Karpas-422 (cell line): ENCODE data around the gene NAGS. TPM values are rescaled to one million over a fixed set of nuclear protein-coding genes. Genes with fewer than 3 reads are reported as not detected.

Experiments used
- DNase-seq: peaks from one replicate; pipeline ENCODE4 v3.0.0-alpha.2; 2015
- H2AFZ ChIP-seq: fragments of 200-600 bp; sonication (generic); 2 replicates; pipeline ENCODE4 v1.6.1; 2014; ENCODE audit warnings: antibody characterized with exemption, low read length, mixed read lengths
- H3K27ac ChIP-seq: fragments of 200-600 bp; sonication (generic); 2 replicates; pipeline ENCODE4 v1.5.1; 2014; ENCODE audit warnings: mild to moderate bottlenecking, low read length, moderate library complexity
- H3K27me3 ChIP-seq: fragments of 200-600 bp; sonication (generic); 2 replicates; pipeline ENCODE4 v1.6.1; 2014; ENCODE audit warnings: low read length, mixed read lengths
- H3K36me3 ChIP-seq: fragments of 200-600 bp; sonication (generic); 2 replicates; pipeline ENCODE4 v1.6.1; 2014; ENCODE audit warnings: low read length, mixed read lengths; ENCODE audit not compliant: insufficient read depth
- H3K4me1 ChIP-seq: fragments of 200-600 bp; sonication (generic); 2 replicates; pipeline ENCODE4 v1.6.1; 2014; ENCODE audit warnings: mild to moderate bottlenecking, low read length, mixed read lengths
- H3K4me2 ChIP-seq: fragments of 200-600 bp; sonication (generic); 2 replicates; pipeline ENCODE4 v1.6.1; 2014; ENCODE audit warnings: low read length, low read depth, mild to moderate bottlenecking; ENCODE audit not compliant: poor library complexity, severe bottlenecking
- H3K4me3 ChIP-seq: fragments of 200-600 bp; sonication (generic); 2 replicates; pipeline ENCODE4 v1.5.1; 2014; ENCODE audit warnings: mild to moderate bottlenecking, antibody characterized with exemption, low read length, mixed read lengths
- H3K79me2 ChIP-seq: fragments of 200-600 bp; sonication (generic); 2 replicates; pipeline ENCODE4 v1.6.1; 2014; ENCODE audit warnings: mild to moderate bottlenecking, low read length, mixed read lengths
- H3K9ac ChIP-seq: fragments of 200-600 bp; sonication (generic); 2 replicates; pipeline ENCODE4 v1.6.0; 2014; ENCODE audit warnings: low read length
- H3K9me2 ChIP-seq: fragments of 200-600 bp; sonication (generic), shearing (Covaris generic); replicated peaks from 2 replicates; pipeline ENCODE4 v1.6.0; 2014; ENCODE audit warnings: mild to moderate bottlenecking, low read length, moderate library complexity; ENCODE audit not compliant: insufficient read depth
- H3K9me3 ChIP-seq: fragments of 300-700, 200-600 bp; sonication (generic); 2 replicates; pipeline ENCODE4 v1.6.1; 2014; ENCODE audit warnings: low read length, mixed read lengths
- H4K20me1 ChIP-seq: fragments of 200-600 bp; sonication (generic); 2 replicates; pipeline ENCODE4 v1.6.1; 2014; ENCODE audit warnings: mild to moderate bottlenecking, antibody characterized with exemption, low read length, low read depth; ENCODE audit not compliant: insufficient read depth
- total RNA-seq: library from RNA; depleted of rRNA; stranded (reverse); fragments of >200 nt; shearing (Covaris generic); gene quantifications from 2 replicates; pipeline ENCODE4 v1.2.3, GENCODE V29; 2014; ENCODE audit warnings: low replicate concordance

NAGS gene
- total RNA-seq, 1 experiment from 2014 or later, result 4.3 TPM

DNA sequence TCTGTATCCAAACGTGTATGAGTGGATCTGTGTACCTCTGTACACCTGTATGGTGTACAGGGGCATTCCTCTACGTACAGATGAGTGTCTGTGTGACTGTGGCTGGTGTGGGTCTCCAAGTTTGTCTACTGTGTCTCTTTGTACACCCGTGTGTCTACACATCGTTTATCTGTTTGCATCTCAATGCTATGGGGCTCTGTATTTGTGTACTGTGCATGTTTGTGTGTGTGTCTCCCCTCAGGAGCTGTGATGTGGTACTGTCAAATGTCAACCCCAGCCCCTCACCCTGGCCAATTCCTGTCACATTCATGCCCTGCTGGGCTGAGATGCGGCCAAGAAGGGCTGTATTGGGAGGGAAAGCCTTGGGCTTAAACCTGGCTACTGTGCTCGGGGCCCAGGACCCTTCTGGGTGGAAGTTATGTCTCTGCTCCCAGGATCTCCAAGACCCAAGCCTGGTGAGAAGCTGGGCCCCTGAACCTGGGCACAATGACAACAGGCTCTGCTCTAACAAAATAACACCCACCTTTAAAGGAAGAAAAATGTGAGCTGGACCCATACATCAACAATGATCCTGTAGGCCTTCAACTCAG lies 3.5 kb upstream of the NAGS start:
- Histone ChIP-seq H3K79me2 (no peaks in the 10 kb centered on the region), H3K4me2 (no peak overlapping the region), H3K27ac (no peak overlapping the region), H3K9me3 (no peaks in the 10 kb centered on the region), H3K4me1 (no peaks in the 10 kb centered on the region), H3K27me3 (no peaks in the 10 kb centered on the region), H3K9me2 (no peaks in the 10 kb centered on the region), H3K36me3 (no peaks in the 10 kb centered on the region), H3K4me3 (no peak overlapping the region), H4K20me1 (no peaks in the 10 kb centered on the region), H3K9ac (no peak overlapping the region), H2AFZ (no peak overlapping the region)
- DNase-seq, result no peak

DNA sequence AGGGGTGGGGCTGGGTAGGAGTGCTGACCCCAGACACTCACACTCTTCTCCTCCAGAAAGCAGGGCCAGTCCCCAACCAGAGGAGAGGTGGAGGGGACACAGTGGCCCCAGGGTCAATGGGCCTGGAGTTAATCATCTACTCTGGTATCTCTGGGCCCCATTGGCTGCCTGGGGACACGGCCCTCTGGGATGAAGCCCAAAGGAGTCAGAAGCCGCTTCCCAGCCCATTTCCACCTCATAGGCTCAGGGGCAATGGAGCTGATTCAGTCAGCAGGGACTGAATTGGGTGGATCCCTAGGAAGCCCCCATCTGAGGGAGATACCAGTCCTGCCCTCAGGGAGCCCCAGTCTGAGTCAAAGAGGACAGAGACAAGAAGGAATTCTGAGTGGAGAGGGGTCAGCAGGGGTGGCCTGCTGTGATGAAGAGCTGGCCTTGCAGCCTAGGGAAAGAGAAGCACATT lies 2.9 kb upstream of the NAGS start:
- no peaks in the 10 kb centered on the region for H3K9me2 ChIP-seq
- no peak overlapping the region for H3K9ac ChIP-seq
- no peak for DNase-seq

DNA sequence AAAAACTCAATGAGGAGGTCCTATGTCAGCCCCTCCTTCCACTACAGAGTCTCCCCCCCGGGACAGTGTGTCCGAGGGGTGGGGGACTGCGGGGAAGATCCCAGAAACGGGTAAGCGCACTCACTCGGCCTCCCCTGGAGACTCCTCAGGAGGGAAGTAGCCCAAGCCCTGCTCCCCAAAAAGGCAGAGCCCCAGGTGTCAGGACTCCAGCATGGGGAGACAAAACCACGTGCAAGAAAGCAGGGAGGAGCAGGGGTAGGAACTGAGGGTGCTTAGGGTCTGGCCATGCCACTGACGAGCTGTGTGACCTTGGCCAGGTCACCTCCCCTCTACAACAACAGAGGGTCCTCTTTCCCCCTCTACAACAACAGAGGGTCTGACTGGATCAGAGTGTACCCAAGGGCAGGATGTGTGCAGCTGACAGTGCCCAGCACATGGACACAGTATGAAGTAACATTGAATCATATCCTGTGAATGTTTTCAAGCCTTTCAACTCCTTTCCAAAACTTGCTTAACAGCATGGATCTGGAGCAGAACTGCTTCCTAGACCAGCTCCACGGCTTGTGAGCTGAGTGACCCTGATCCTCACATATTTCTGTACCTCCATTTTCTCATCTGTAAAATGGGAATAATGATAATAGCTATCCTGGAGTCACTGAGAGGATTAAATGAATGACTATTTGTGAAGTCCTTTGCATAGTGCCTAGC lies 2.1 kb upstream of the NAGS start:
- Histone ChIP-seq H3K27ac (no peak overlapping the region), H3K36me3 (no peaks in the 10 kb centered on the region), H3K4me2 (no peak overlapping the region), H3K27me3 (no peaks in the 10 kb centered on the region), H2AFZ (no peak overlapping the region), H3K9ac (no peak overlapping the region), H3K4me3 (no peak overlapping the region), H3K4me1 (peaks cover 6% of the 10 kb centered on the region), H3K79me2 (no peaks in the 10 kb centered on the region), H3K9me3 (no peaks in the 10 kb centered on the region), H4K20me1 (no peaks in the 10 kb centered on the region), H3K9me2 (no peaks in the 10 kb centered on the region)
- DNase-seq, result no peak

More for the DNA sequence above, 2.9 kb upstream of the NAGS start:
- Histone ChIP-seq H3K4me3 (no peak overlapping the region), H3K4me2 (no peak overlapping the region), H3K36me3 (no peaks in the 10 kb centered on the region), H3K4me1 (peaks cover 2% of the 10 kb centered on the region), H3K27me3 (no peaks in the 10 kb centered on the region), H3K9me3 (no peaks in the 10 kb centered on the region), H2AFZ (no peak overlapping the region), H3K27ac (no peak overlapping the region), H4K20me1 (no peaks in the 10 kb centered on the region), H3K79me2 (no peaks in the 10 kb centered on the region)

DNA sequence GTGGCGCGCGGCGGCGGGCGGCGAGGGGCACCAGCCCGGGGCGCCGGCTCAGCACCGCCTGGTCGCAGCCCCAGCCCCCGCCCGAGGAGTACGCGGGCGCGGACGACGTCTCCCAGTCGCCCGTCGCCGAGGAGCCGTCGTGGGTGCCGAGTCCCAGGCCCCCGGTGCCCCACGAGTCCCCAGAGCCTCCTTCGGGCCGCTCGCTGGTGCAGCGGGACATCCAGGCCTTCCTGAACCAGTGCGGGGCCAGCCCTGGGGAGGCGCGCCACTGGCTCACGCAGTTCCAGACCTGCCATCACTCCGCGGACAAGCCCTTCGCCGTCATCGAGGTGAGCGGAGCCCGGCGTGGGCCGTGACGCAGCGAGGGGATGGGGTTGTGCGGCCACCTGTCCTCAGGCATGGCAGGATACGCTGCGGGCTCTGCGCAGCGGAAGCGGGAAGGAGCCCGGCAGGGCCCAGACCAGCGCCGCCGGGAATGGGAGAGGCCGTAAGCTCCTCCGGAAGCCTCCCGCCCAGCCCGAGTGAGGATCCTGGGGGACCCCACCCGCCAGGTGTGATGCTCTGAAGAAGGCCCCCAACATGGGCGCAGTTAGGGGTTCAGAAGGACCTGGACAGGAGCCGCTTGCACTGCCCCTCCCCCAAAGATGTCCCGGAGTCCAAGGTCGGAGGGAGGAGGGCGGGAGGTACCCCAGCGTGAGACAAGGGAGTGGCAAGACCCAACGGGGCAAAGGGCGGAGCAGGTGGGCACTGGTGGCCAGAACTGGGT lies 522 bp downstream of the NAGS start:
- H3K27me3 ChIP-seq, result no peaks in the 10 kb centered on the region
- H3K36me3 ChIP-seq, result no peaks in the 10 kb centered on the region
- H3K4me2 ChIP-seq, result no peak overlapping the region
- no peaks in the 10 kb centered on the region for H3K9me2 ChIP-seq
- no peak overlapping the region for H3K27ac ChIP-seq
- H2AFZ ChIP-seq, result no peak overlapping the region
- H3K4me1 ChIP-seq, result peaks cover 31% of the 10 kb centered on the region
- no peaks in the 10 kb centered on the region for H3K79me2 ChIP-seq
- no peak overlapping the region for H3K4me3 ChIP-seq
- H4K20me1 ChIP-seq, result no peaks in the 10 kb centered on the region
- no peak overlapping the region for H3K9ac ChIP-seq
- H3K9me3 ChIP-seq, result no peaks in the 10 kb centered on the region
- no peak for DNase-seq

DNA sequence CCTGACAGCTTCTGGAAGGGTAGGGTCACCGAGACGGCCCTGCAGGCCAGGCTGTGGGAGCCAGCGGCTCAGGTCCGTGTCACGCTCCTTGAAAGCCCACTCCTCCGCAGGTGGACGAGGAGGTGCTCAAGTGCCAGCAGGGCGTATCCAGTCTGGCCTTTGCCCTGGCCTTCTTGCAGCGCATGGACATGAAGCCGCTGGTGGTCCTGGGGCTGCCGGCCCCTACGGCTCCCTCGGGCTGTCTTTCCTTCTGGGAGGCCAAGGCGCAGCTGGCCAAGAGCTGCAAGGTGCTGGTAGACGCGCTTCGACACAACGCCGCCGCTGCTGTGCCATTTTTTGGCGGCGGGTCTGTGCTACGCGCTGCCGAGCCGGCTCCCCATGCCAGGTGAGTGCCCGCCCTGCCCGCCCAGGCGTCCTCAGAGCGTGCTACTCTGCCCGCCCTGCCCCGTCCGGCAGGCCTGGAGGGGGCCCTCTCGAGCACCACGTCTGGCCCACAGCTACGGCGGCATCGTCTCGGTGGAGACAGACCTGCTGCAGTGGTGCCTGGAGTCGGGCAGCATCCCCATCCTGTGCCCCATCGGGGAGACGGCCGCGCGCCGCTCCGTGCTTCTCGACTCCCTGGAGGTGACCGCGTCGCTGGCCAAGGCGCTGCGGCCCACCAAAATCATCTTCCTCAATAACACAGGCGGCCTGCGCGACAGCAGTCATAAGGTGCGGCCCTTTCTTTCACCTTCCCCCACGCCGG lies 1.3 kb downstream of the NAGS start:
- Histone ChIP-seq H3K27me3 (no peaks in the 10 kb centered on the region), H3K4me2 (no peak overlapping the region), H4K20me1 (no peaks in the 10 kb centered on the region), H3K9ac (no peak overlapping the region), H3K79me2 (no peaks in the 10 kb centered on the region), H2AFZ (no peak overlapping the region), H3K27ac (no peak overlapping the region), H3K9me2 (no peaks in the 10 kb centered on the region), H3K9me3 (no peaks in the 10 kb centered on the region), H3K4me1 (peaks cover 31% of the 10 kb centered on the region), H3K36me3 (no peaks in the 10 kb centered on the region), H3K4me3 (no peak overlapping the region)
- DNase-seq, result no peak

DNA sequence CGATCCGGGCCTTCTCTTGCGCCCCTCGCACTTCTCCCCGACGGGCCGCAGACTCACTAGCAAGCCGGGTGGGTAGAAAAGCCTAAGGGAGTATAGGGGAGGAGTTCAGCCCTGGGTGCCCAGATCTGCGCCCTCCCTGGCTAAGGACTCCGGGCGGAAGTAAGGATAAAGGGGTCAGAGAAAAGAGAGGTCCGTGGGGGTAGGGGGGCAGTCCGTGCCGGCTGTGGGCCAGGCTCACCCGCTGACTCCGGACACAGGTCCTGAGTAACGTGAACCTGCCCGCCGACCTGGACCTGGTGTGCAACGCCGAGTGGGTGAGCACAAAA lies 1.8 kb downstream of the NAGS start:
- H3K36me3 ChIP-seq, result no peaks in the 10 kb centered on the region
- DNase-seq, result no peak
- H3K4me2 ChIP-seq, result peak overlapping the region; percentile 36
- no peak overlapping the region for H3K27ac ChIP-seq
- no peaks in the 10 kb centered on the region for H3K27me3 ChIP-seq
- no peaks in the 10 kb centered on the region for H3K9me2 ChIP-seq
- H3K79me2 ChIP-seq, result no peaks in the 10 kb centered on the region
- H4K20me1 ChIP-seq, result no peaks in the 10 kb centered on the region
- peaks cover 31% of the 10 kb centered on the region for H3K4me1 ChIP-seq
- peak overlapping the region; percentile 39; the same call in 1 of the 2 replicates for H3K4me3 ChIP-seq
- H3K9me3 ChIP-seq, result no peaks in the 10 kb centered on the region
- no peak overlapping the region for H2AFZ ChIP-seq
- H3K9ac ChIP-seq, result no peak overlapping the region

DNA sequence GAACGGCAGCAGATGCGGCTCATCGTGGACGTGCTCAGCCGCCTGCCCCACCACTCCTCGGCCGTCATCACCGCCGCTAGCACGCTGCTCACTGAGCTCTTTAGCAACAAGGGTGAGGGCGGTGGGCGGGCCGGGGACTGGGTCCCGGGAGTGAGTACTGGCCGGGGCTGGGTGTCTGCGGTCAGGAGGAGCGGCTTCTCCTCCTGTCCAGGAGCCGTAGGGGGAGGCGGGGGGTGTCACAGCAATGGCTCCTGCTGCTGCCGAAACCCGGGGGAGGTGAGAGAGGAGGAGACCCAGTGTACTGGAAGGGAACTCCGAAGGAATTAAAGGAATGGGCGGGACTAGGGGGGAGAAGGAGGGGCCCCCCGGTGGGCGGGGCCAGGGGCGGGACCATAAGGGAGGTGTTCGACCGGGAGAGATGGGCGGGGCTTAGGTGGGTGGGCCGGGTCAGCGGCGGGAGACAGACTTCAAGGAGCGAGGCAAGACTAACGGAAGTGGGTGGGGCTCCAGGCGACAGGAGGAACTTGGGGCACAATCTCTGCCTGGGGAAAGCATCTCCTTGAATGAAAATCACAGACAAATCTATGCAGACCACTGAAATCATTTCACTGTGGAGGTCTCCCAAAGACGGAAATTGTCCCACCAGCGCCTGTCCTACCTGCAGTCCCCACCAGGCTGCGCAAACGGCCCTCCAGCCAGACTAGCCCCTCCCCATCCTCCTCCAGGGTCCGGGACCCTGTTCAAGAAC lies 2.4 kb downstream of the NAGS start:
- Histone ChIP-seq H3K4me2 (peak overlapping the region; percentile 88), H3K36me3 (no peaks in the 10 kb centered on the region), H3K79me2 (no peaks in the 10 kb centered on the region), H3K4me1 (peaks cover 31% of the 10 kb centered on the region), H3K9me2 (no peaks in the 10 kb centered on the region), H3K9me3 (no peaks in the 10 kb centered on the region), H3K27ac (peak overlapping the region; percentile 50), H4K20me1 (no peaks in the 10 kb centered on the region), H3K27me3 (no peaks in the 10 kb centered on the region), H3K4me3 (peak overlapping the region; percentile 76), H3K9ac (peak overlapping the region; percentile 75), H2AFZ (peak overlapping the region; percentile 51; the same call in 1 of the 2 replicates)
- peak; percentile 98 for DNase-seq
